SK-N-MC (cell line): ENCODE data around the gene THOC2.
"Not testable (repeated sequence)": the region's sequence is repeated elsewhere in the genome, so short reads cannot be mapped to it uniquely, and the experiment has no call there.

ENCODE experiments used
- EZH2 ChIP-seq: fragments of 200-600 bp; sonication (generic); IDR thresholded peaks from one replicate; pipeline ENCODE4 v1.6.1; 2017; ENCODE audit warnings: antibody characterized with exemption
- FOXP2 ChIP-seq: optimal IDR thresholded peaks from 2 replicates; pipeline ENCODE3; 2011; ENCODE audit warnings: mild to moderate bottlenecking, moderate library complexity; ENCODE audit not compliant: insufficient read depth; ENCODE audit errors: extremely low read length, control extremely low read depth

DNA sequence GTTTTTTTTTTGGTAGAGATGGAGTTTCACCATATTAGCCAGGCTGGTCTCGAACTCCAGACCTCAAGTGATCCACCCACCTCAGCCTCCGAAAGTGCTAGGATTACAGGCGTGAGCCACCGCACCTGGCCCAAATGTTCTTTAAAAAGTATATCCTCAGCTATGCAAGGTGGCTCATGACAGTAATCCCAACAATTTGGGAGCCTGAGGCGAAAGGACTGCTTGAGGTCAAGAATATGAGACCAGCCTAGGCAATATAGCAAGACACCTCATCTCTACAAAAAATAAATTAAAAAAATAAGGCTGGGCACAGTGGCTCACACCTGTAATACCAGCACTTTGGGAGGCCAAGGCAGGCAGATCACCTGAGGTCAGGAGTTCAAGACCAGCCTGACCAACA lies 21.7 kb downstream of the THOC2 start:
- not testable (repeated sequence) for TF ChIP-seq EZH2, FOXP2
